Measurements from ENCODE around the gene FSD2.

Gene FSD2

DNA sequence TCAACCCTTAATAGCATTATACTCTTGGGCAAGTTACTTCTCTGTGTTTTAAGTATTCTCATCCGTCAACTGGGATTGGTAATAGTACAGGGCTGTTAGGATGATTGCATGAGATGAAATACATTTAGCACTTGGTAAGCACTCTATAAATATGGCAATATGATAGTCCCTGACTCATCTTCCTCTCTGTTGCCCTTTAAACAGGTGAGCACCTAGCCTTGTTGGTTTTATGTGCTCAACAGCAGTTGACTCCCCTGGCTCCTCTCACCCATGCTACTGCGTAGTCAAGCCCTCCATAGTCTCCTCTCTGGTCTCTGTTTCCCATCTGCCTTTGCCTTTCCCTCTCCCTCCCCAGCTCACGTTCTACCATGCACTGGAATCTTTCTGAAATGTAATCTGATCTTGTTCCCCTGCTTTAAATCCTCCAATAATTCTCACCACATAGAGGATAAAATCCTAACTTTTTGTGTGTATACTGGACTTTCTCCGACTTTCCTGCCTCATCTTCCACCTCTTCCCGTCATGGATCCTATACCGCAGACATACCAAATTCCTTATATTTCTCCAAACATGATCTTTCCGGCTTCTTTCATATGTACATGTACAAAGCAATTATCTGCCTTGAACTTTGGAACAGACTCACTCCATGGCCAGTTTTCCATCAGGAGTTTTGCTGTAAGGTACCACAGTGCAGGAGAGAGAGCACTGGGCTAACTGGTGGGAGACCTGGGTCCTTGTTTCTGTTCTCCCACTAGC, 42.3 kb downstream of the FSD2 start:
- H3K4me3 ChIP-seq (replicated peaks; ENCODE audit: low read depth, low read length): no peak overlapping the region
- no peak for TF ChIP-seq CTCF (IDR thresholded peaks at IDR 0.05; ENCODE audit: low read length, missing control alignments)
- no peak for DNase-seq (ENCODE audit: low read depth)

- DNase-seq (ENCODE audit: low read depth): no peak
- no peak for TF ChIP-seq CTCF (IDR thresholded peaks at IDR 0.05; ENCODE audit: low read length, missing control alignments)
- H3K4me3 ChIP-seq (replicated peaks; ENCODE audit: low read depth, low read length): peak overlapping the region; percentile 62
Measured at GRCh38 chr15:82751308-82751707, 54.6 kb downstream of the FSD2 start.

- TF ChIP-seq CTCF (IDR thresholded peaks at IDR 0.05; ENCODE audit: low read length, missing control alignments): no peak
- DNase-seq (ENCODE audit: low read depth): no peak
- H3K4me3 ChIP-seq (replicated peaks; ENCODE audit: low read depth, low read length): peak overlapping the region; percentile 62
Measured at GRCh38 chr15:82750831-82751180, 55.1 kb downstream of the FSD2 start.

DNA sequence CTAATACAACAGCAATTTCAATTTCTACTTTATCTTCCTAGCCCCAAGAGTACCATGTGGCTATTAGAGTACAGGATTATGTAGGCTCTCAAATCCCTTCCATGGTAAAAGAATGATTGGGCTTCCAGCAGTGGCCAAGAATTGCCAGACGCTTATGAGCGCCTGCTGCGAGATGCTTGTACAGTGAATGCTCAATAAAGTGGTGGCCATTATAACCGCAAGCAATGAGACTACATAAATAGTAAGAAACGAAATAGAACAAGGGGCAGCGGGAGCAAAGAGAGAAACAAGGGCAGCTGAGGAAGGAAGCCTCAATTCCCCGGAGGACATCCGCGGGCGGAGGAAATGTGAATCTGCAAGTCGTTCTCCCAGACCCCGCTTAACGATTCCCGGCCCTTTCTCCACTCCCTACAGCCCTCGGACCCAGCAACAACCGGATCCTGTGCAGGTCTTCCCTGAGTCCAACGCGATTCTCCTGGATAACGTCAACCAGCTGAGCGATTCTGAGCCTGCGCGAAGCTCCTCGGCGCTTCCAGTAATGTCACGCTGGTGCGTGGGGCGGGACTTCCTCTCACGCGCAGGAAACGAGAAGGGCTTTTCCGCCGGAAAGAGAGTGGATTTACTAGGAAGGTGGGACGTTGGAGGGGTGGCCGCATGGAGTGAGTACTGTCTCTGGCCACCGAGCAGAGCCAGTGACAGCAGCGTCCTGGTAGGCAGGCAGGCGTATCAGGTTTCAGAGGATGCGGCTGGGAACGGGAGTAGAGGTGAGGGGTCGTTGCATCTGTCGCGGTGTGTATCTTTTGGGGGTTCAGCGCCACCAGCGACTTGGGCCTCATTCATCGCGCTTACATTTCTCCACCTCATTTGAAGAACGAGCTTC, 55.7 kb downstream of the FSD2 start:
- TF ChIP-seq CTCF (IDR thresholded peaks at IDR 0.05; ENCODE audit: low read length, missing control alignments): no peak
- DNase-seq (ENCODE audit: low read depth): peak; percentile 95
- peak overlapping the region; percentile 62 for H3K4me3 ChIP-seq (replicated peaks; ENCODE audit: low read depth, low read length)

DNA sequence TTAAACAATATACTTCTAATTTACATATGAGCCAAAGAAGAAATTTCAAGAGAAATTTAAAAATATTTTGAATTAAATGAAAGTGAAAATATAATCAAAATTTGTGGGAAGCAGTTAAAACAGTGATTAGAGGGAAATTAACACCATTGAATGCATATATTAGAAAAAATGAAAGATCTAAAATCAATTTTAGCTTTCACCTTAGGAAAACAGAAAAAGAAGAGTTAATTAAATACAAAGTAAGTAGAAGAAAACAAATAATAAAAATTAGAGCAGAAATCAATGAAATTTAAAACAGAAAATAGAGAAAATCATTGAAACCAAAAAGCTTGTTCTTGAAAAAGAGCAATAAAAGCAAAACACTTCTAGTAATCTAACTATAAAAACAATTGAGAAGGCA, 57.6 kb downstream of the FSD2 start:
- TF ChIP-seq CTCF (IDR thresholded peaks at IDR 0.05; ENCODE audit: low read length, missing control alignments): no peak
- DNase-seq (ENCODE audit: low read depth): no peak
- H3K4me3 ChIP-seq (replicated peaks; ENCODE audit: low read depth, low read length): no peak overlapping the region

DNA sequence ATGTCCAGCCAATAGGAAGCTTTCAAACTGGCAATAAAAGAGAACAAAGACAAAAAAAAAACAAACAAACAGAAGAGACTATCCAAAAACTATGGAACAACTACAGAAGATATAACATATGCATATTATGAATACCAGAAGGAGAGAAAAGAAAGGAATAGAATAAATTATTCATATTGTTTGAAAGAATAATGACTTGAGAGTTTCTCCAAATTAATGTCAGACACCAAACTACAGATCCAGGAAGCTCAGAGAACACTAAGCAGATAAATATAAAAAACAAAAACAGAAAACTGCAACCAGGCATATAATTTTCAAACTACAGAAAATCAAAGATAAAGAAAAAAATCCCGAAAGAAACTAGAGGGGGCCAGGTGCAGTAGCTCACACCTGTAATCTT, 62.1 kb downstream of the FSD2 start:
- no peak for TF ChIP-seq CTCF (IDR thresholded peaks at IDR 0.05; ENCODE audit: low read length, missing control alignments)
- DNase-seq (ENCODE audit: low read depth): no peak

More for the DNA sequence above, 62.1 kb downstream of the FSD2 start:
- H3K4me3 ChIP-seq (replicated peaks; ENCODE audit: low read depth, low read length): no peak overlapping the region
